Measurements from ENCODE around the gene SLC5A10. TPM values are rescaled to one million over a fixed set of nuclear protein-coding genes. Genes with fewer than 3 reads are reported as not detected.

SLC5A10 gene
- total RNA-seq, 1 donor from 2014 or later: not detected

DNA sequence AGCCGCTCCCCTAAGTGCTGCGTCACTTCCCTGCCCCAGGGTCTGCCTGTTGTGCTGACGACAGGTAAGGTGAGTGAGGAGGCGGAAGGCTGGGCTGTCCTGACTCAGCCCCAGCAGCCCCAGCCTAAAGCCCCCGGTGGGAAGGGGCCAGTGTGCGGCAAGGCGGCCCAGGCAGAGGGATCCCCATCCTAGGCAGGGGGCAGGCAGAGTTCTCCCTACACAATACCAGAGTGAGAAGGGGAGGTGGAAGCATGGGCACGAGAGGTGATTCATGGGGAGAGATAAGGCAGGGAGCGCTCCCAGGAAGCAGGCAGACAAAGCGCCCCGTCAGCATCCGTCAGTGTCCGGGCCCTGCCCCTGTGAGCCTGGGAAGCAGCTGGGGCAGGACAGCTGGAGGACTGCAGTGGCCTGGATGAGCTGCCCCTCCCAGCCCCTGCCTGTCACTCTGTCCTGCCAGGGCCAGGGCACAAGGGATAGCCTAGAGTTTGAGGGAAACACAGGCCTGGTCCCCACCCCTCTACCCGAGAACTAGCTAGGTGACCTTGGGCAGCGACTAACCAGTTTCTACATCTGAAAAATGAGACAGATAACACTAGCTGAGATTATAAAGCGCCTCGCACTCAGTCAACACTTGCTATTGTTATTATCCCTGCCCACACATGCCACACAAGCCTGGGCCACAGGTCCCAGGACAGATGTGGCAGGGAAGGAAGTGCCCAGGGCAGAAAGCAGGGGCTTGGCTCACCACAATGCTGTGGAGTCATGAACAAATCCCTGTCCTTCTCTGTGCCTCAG lies 48.8 kb downstream of the SLC5A10 start:
- no peak for DNase-seq (ENCODE audit: extremely low read depth, low read depth, low spot score)

DNA sequence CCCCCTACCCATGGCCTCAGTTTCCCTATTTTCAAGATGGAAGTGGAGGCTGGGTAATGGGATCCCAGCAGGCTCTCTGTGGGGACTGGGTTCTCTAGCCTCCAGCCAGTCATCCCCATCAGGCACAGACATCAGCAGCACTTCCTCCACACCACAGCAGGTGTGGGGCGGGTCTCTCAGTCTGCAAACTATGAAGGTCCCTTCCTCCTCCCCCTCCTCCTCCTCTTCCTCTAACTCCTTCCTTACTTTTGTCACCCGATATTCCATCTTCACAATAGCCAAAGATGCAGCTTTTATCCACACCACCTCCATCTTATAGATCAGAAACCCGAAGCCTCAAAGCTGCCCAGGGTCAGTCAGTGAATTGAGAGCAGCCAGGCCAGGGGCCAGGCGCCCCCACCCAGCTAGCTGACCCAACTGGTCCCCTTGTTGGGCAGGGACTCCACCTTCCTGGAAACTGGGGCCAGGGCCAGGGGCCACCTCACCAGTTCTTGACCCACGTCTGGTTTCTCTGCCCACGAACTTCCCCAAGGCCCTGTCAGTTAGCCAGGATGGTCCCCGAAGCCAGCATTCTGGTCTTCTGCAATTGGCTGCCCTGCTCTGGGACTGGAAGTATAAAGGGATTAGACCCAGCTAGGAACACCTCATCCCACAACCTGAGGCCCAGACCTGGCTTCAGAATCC lies 50.1 kb downstream of the SLC5A10 start:
- no peak for DNase-seq (ENCODE audit: extremely low read depth, low read depth, low spot score)

DNA sequence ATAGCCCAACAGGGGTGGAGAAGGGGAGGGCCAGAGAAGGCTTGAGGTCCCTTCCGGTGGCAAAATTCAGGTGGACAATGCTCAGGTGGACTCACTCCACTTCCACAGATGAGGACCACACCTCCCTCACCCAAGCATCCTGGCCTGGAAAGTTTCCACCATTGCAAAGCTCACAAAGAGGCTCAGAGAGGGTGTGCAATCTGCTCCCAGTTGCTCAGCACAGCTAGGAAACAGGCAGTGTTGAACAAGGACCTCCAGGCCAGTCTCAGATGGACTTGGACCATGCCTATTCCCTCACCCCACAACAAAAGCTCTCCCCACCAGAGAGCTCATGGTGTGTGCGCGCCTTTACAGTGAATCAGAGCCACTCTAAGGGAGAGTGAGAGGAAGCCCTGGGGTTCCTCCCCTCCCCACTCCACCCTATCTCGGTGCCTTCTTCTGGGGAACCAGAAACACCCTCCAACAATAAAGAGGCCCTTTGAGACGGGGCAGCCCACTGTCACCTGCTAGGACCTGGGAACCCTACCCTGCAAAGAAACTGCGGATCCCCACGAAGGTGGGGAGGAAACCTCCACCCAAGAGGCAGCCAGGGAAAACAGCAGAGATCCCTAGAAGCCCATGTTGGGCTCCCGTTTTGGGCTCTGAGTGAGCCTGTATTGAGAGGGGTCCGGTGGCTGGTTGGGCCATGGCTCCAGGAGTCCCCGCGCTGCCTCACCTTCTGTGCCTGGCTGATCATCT lies 51.0 kb downstream of the SLC5A10 start:
- no peak for DNase-seq (ENCODE audit: extremely low read depth, low read depth, low spot score)

DNA sequence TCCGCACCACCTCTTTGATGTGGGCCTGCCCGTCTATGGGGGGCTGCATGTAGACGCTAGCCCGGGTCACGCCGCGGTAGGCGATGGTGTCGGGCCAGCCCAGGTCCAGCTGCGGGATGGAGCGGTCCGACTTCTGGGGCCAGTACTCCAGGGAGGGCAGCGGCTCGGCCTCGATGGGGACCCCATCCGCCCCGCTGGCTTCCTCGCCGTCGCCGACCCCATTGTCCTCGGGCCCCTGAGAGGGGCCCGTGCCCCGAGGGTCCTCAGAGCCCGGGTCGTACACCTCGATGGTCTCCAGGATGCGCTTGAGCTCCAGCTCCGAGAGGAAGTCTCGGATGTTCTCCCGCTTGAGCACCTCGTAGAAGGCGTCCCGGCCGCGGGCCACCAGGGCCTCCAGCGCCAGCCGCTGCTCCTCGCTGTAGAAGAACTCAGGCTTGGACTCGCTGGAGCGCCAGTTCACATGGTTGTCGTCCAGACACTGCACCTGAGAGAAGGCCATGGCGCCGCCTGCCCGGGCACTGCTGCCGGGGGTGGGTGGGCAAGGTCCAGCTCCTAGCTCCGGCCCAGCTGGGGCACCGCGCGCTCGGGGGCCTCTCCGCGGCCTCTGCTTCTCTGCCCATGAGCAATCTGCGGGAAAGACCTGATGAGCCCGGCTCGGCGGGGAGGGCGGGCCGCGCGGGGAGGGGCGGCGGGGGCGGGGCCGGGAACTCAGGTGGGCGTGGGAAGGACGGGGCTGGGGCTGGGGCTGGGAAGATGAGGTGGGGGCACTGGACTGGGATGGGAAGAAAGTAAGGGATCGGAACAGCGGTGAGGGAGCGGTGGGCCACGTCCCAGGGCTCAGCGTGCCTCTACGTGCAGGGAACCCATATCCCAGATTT lies 51.8 kb downstream of the SLC5A10 start:
- no peak for DNase-seq (ENCODE audit: extremely low read depth, low read depth, low spot score)

DNA sequence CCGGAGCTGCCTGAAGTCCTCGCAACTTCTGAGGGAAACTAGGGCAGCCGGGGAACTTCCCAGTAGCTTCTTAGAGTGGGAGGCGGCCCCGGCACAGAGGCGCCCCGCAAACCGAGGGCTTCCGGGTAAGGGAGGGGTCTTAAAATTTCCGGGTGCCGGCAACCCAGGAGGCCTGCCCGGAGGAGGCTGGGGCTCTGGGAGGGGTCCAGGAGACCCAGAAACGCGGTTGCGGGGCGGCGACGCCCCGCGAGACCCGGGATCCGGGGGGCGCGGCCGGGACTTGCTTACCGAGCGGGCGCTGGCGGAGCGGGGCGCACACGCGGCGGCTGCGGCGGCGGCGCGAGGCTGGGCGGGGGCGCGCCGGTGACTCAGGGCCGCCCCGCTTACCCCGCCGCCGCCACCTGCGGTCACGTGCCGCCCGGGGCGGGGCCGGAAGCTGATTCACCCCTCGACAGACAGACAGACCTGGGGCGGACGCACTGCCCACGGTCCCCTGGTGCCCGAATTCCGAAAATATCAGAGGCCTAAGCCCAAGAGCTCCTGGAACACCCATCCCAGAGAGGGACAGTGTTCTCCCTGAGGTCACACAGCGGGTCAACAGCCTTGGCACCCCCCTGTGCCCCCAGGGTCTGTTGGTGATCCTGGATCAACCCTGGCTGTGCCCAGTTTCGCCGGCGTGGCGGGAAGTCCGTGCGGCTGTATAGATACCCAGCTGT lies 52.6 kb downstream of the SLC5A10 start, which contains the start of gene FAM83G:
Gene FAM83G (minus strand): TSS at position 344 of the 716 bp plus-strand sequence. CDS start 723 bp downstream, outside the sequence.
- DNase-seq (ENCODE audit: extremely low read depth, low read depth, low spot score): no peak

DNA sequence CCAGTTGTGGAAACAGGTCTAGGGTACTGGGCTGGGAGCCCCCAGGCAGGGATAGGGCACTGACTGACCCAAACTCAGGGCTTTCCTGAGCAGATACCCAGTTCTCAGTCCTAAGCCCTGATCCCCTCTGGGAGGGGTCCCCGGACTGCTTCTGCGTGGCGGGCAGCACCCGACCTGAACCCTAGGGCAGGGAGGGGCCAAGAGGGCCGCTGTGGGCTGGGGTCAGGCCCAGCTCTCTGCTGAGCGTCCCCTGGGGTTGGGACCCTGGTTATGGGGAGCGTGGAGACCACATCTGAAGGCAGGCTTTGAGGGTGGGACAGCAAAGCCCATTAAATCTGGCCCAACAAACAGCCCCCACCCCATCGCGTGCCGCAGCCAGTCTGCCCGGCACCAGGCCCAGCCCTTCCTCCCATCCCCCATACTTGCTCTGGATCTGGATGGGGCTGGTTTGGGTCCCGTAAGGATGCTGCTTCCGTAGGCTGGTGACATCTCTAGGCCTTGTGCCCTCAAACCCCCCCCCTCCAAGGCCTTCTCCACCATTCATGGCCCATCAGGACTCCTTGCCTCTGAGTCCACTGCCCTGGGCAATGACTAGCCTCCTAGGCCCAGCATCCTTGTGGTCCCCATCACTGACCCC lies 53.3 kb downstream of the SLC5A10 start:
- no peak for DNase-seq (ENCODE audit: extremely low read depth, low read depth, low spot score)

DNA sequence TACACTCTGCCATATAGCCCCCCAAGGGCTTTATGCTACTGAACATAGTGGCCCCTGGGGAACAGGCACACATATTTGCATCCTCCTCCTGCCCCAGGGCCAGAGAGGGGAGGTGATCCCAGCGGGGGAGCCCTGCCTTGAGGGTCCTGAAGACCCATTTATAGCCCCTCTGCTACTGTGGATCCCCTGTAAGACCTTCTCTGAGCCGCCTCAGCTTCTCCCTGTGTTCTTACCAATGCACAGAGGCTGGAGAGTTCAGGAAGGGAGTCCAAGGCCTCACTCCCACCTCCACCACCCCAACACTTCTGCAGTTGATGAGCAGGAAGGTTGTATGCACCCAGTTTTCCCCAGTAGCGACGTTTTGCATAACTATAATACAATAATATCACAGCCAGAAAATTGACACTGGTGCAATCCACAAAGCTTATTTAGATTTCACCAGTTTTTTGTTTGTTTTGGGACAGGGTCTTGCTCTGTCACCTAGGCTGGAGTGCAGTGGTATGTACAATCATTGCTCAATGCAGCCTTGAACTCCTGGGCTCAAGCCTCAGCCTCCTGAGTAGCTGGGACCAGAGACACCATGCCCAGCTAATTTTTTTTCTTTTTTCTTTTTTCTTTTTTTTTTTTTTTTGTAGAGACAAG lies 53.9 kb downstream of the SLC5A10 start:
- no peak for DNase-seq (ENCODE audit: extremely low read depth, low read depth, low spot score)

DNA sequence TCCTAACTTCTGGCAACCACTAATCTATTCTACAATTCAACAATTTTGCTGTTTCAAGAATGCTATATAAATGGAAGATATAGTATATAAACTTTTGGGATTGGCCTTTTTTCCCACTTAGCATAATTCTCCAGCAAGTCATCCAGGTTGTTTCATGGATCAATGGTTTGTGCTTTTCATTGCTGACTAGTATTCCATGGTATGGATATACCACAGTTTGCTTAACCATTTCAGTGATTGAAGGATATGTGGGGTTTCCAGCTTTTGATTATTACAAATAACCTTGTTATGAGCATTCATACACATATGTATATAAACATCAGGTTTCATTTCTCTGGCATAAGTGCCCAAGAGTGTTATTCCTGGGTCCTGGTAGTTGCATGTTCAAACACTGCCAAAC lies 54.7 kb downstream of the SLC5A10 start:
- no peak for DNase-seq (ENCODE audit: extremely low read depth, low read depth, low spot score)

DNA sequence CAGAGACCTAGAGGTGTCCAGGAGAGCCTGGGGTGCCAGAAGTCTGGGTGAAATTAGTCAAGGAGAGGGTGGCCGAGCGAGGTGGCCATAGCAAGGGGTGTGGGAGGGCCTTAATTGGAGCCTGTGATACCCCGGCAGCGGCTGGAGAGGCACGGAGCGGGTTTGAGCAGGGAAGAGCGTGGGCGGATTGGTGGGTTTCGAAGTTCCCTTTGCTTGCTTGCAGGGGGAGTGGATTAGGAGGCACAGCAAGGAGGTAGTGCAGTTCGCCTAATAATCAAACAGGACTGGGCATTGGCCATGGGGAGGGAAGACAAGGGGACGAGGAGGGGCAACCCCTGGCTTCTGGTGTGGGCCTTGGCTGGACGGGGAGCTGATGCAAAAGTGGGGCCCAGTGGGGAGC lies 58.0 kb downstream of the SLC5A10 start:
- no peak for DNase-seq (ENCODE audit: extremely low read depth, low read depth, low spot score)

DNA sequence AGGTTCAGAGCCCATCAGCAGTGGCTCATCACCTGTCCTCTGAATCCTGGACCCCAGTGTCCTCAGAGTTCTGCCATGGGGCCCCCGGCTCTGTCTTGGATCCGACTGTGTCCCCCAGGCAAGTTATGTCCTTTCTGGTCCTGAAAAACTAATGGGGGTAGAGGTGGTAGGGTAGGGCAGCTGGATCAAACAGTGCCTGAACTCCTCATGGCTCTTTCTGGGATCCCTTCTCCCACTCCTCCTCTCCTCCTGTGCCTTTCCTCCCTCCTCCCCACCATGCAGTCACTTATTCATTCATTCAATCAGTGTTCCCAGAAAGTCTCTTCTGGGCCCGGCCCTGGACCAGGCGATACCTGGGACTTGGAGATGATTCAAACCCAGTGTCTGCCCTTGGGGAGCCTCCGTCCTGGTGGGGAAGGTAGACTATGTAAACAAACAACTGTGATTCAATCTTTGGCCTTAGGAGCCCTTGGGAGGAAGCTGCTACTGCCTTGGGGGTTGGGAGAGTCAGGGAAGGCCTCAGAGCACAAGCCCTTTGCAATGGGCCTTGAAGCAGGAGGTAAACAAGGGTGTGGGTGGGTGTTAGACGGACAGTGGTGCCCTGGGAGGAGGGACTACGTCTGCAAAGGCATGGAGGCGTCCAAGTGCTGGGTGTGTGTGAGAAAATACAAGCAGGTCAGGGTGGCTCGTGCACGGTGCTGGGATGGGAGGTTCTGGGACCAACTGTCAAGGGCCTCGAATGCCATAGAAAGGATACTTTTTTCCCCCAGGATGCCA lies 59.0 kb downstream of the SLC5A10 start:
- DNase-seq (ENCODE audit: extremely low read depth, low read depth, low spot score): no peak

DNA sequence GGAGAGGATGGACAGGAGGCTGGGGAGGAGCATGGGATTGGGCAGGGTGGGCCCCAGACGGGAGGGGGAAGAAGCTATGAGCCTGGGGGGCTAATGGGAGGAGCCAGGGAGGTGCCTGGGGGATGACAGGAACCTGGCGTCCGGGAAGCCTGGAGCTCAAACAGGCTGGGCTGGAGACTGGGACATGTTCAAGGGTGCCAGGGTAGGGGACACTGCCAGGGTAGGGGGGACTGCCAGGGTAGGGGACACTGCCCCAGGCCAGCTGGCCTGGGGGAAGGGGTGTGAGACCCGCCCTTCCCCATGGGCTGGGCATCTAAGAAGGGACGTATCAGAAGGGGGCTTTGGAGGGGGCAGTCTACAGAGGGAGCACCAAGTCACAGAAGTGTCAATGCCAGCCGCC lies 59.6 kb downstream of the SLC5A10 start:
- DNase-seq (ENCODE audit: extremely low read depth, low read depth, low spot score): no peak

DNA sequence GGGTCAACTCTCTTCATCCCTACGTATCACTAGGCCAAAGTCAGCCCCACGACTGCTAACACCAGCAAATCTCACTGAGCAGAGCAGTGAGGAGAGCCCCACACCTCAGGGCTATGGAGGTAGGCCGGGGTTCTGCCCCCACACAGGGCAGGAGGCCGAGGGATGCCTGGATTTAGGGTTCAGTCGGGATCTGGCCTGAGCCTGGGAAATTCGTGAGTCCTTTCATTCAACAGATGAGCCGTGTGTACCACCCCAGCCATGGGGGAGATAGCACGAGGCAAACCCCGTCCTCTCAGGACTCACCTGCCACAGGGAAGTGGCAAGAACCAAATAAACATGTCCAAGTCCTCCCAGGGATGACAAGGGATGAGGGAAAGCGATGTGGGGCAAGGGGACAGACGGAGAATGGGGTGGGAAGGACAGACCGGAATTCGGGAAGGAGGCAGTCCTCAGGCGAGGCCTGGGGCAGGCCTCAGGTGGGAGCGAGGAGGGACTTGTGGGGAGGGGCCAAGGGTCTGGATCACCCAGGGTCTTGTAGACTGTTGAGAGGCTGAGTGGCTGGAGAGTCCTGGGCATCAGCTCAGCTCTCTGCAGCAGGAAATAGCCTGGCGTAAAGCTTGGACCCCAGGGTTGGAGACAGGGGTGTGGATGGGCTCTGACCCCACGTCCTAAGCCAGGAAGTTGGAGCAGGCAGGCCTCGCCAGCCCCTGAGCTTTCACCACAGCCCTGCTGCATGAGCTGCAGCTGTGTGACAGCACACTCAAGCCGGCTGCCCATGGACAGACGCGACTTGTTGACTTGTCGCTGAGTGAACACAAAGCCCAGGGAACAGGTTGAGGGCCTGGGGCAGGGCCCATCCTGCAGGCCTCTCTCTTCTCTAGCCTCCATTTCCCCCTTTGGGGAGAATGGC lies 60.5 kb downstream of the SLC5A10 start:
- no peak for DNase-seq (ENCODE audit: extremely low read depth, low read depth, low spot score)

DNA sequence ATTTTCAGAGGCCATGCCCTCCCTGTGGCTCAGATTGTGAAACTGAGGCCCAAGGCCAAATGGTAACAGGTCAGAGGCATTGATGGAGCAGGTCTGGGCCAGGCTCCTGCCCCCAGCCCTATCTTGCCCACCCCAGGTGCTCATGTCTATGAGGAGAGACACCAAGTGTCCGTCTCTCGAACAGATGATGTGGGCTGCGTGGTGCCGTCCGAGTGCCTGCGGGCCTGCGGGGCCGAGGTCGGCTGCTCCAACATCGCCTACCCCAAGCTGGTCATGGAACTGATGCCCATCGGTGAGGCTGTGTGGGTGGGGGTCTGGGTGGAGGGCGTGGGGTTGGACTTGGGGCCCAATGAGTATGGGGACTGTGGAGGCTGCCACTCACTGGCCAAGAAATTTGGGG lies 61.3 kb downstream of the SLC5A10 start:
- no peak for DNase-seq (ENCODE audit: extremely low read depth, low read depth, low spot score)

DNA sequence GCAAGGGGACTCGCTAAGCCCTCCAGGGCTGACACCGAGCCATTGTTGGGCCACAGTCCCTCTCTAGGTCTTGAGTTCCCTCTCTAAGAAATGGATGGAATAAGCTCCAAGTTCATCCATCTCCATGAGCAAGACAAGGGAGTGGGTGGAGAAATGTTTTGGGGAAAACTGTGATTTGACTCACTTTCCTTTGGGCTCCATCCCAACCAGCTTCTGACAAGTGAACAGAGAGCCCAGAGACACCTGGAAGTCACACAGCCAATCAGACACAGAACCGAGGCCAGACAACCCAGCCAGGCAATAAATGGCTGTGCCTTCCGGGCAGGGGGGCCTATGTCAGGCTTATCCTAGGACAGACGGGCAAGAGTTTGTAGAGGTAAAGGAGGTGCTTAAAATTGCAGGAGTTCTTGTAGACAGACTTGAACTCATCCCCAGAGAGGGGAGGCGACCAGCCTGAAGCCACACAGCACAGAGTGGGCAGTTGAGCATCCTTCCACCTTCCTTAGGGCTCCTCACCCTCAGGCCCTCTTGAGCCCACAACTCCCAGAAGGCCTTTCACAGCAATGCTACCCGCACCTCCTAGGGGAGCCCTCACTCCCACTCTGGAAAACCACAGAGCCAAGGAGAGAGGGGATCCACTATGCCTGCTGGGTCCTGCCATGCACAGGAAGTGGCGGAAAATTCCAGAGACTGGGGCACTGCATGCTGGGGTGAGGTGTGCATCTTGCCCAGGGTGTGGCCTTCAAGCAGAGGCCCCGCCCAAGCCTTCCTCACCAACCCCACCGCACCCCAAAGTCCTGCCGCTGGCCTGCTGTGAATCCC lies 62.1 kb downstream of the SLC5A10 start:
- no peak for DNase-seq (ENCODE audit: extremely low read depth, low read depth, low spot score)

DNA sequence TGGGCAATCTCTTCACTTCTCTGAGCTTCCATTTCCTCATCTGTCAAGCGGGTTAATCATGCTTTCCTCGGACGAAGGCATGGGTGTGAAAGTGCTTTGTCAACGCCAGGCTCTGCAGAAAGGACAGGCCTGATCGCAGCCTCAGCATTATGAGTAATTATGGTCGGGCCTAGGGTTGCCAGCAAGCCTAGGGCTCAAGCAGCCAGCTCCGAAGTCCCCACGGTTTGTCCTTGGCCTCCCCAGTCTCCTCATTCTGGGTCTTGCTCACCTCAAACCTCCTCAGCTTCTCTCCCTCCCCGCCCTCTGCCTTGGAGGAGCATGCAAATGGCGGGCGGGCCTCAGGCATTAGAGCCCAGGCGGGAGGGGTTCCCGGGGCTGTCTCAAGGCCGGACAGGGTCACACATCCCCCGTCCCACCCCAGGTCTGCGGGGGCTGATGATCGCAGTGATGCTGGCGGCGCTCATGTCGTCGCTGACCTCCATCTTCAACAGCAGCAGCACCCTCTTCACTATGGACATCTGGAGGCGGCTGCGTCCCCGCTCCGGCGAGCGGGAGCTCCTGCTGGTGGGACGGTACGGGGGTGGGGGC lies 62.8 kb downstream of the SLC5A10 start:
- no peak for DNase-seq (ENCODE audit: extremely low read depth, low read depth, low spot score)

DNA sequence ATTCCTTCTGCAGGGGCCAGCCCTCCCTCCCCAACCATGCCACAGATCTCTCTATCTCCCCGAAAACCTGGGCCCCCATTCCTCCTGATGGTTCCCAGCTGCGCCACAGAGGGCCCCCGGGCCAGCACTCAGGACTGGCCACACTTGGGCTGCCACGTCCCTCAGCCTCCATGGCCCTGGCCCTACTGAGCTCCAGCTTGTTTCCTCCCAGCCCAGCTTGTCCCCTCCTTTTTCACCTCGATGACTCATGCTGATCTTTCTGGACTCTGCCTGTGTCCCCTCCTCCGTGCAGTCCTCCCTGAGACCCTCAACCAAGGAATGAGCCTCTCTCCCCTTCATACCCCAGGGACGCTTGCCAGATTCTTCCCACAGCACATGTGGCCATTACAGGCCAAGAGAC lies 63.5 kb downstream of the SLC5A10 start:
- DNase-seq (ENCODE audit: extremely low read depth, low read depth, low spot score): no peak

All from glomerular endothelial cell (primary cell).